Chondrocyte (in vitro differentiated cells): ENCODE measurements around the gene SNTG2. TPM values are rescaled to one million over a fixed set of nuclear protein-coding genes. Genes with fewer than 3 reads are reported as not detected.

Experiments used
- DNase-seq: peaks from one replicate; pipeline ENCODE4 v3.0.0; 2021; ENCODE audit warnings: mixed read lengths, low spot score
- H3K27ac Mint-ChIP-seq: one replicate; pipeline ENCODE4 v1.8.0; 2021; ENCODE audit warnings: mild to moderate bottlenecking, moderate library complexity, mixed read lengths; ENCODE audit not compliant: unreplicated experiment
- H3K27me3 Mint-ChIP-seq: 2 replicates; pipeline ENCODE4 v1.8.0; 2021; ENCODE audit warnings: low read depth, mixed read lengths
- H3K36me3 Mint-ChIP-seq: 2 replicates; pipeline ENCODE4 v1.8.0; 2021; ENCODE audit warnings: low read depth, mixed read lengths
- H3K4me1 Mint-ChIP-seq: 2 replicates; pipeline ENCODE4 v1.8.0; 2021; ENCODE audit warnings: low read depth, mild to moderate bottlenecking, mixed read lengths
- H3K4me3 Mint-ChIP-seq: one replicate; pipeline ENCODE4 v1.8.0; 2021; ENCODE audit warnings: mild to moderate bottlenecking, moderate library complexity, mixed read lengths; ENCODE audit not compliant: unreplicated experiment
- H3K9me3 Mint-ChIP-seq: 2 replicates; pipeline ENCODE4 v1.8.0; 2021; ENCODE audit warnings: low read depth, mixed read lengths
- CTCF ChIP-seq: fragments of 200-600 bp; sonication (generic); IDR thresholded peaks from 2 replicates; pipeline ENCODE4 v1.5.0; 2021; ENCODE audit warnings: antibody characterized with exemption, mild to moderate bottlenecking, moderate library complexity
- total RNA-seq: library from RNA; stranded (reverse); gene quantifications from 3 replicates; pipeline ENCODE4 v1.2.1, GENCODE V29; 2021

Gene SNTG2
- total RNA-seq, 1 donor from 2014 or later: not detected

GRCh38 chr2:1301056-1301455, 350.4 kb downstream of the SNTG2 start:
- Mint-ChIP-seq H3K4me1 (no peaks in the 10 kb centered on the region), H3K36me3 (no peaks in the 10 kb centered on the region), H3K27ac (no peak overlapping the region), H3K9me3 (no peaks in the 10 kb centered on the region), H3K4me3 (no peak overlapping the region), H3K27me3 (peaks cover 15% of the 10 kb centered on the region)
- DNase-seq: no peak
- TF ChIP-seq CTCF: no peak

GRCh38 chr2:1305342-1306013, 354.8 kb downstream of the SNTG2 start:
- H3K9me3 Mint-ChIP-seq: no peaks in the 10 kb centered on the region
- no peak for DNase-seq

GRCh38 chr2:1306014-1306686, 355.5 kb downstream of the SNTG2 start:
- no peaks in the 10 kb centered on the region for H3K4me1 Mint-ChIP-seq
- no peak for TF ChIP-seq CTCF
- H3K4me3 Mint-ChIP-seq: no peak overlapping the region
- H3K27ac Mint-ChIP-seq: no peak overlapping the region
- no peak for DNase-seq
- no peaks in the 10 kb centered on the region for H3K36me3 Mint-ChIP-seq
- no peaks in the 10 kb centered on the region for H3K9me3 Mint-ChIP-seq
- H3K27me3 Mint-ChIP-seq: peaks cover 19% of the 10 kb centered on the region

More at GRCh38 chr2:1305342-1306013, 354.8 kb downstream of the SNTG2 start:
- Mint-ChIP-seq H3K4me3 (no peak overlapping the region), H3K27me3 (peaks cover 19% of the 10 kb centered on the region), H3K36me3 (no peaks in the 10 kb centered on the region), H3K27ac (no peak overlapping the region), H3K4me1 (no peaks in the 10 kb centered on the region)
- TF ChIP-seq CTCF: no peak

DNA sequence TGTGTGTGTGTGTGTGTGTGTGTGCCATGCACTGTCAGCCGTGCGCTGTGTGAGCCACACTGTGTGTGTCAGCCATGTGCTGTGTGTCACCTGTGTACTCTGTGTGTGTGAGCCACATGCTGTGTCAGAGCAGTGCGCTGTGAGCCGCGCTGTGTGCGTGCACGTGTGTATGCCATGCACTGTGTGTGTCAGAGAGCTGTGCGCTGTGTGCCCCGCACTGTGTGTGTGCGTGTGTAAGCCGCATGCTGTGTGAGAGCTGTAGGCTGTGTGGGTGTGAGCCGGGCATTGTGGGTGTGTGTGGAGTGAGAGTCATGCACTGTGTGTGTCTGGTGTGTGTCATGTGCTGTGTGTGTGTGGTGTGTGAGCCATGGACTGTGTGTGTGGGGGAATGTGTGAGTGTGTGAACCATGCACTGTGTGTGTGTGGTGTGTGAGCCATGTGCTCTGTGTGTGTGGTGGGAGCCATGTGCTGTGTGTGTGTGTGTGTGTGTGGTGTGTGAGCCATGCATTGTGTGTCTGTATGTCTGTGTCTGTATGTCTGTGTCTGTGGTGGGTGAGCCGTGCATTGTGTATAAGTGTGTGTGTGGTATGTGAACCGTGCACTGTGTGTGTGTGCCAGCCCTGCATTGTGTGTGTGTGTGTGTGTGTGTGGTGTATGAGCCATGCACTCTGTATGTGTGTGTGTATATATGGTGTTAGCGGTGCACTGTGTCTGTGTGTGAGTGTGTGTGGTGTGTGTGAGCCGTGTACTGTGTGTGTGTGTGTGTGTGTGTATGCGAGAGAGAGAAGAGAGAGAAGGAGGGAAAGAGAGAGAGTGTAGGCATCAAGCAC, 356.3 kb downstream of the SNTG2 start:
- Mint-ChIP-seq H3K27me3 (peaks cover 19% of the 10 kb centered on the region), H3K27ac (no peak overlapping the region), H3K9me3 (no peaks in the 10 kb centered on the region), H3K4me1 (no peaks in the 10 kb centered on the region), H3K4me3 (no peak overlapping the region), H3K36me3 (no peaks in the 10 kb centered on the region)
- no peak for DNase-seq
- TF ChIP-seq CTCF: no peak

DNA sequence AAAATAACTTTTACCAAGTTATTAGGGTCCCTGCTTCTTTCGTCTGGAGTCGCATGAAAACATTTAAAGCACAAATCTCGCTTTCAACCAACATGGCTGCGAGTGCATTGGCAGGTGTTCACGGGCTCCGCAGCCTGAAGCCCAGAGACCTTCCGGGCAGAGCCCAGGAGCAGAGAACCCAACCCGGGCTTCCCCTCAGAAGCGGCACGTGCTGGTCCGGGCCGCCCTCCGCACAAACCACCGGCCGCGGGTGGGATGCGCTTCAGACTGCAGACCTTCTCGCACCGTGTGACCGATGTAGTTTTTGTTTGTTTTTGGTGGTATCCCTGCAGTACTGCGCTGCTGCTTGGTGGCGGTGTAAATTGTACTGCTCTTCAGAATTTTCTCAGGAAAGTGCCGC, 357.0 kb downstream of the SNTG2 start:
- H3K4me1 Mint-ChIP-seq: no peaks in the 10 kb centered on the region
- DNase-seq: no peak
- H3K4me3 Mint-ChIP-seq: no peak overlapping the region
- no peak overlapping the region for H3K27ac Mint-ChIP-seq
- H3K9me3 Mint-ChIP-seq: no peaks in the 10 kb centered on the region
- no peaks in the 10 kb centered on the region for H3K36me3 Mint-ChIP-seq
- TF ChIP-seq CTCF: no peak
- peaks cover 16% of the 10 kb centered on the region for H3K27me3 Mint-ChIP-seq
